H9 (cell line): ENCODE results near the gene ZDHHC11. TPM values are rescaled to one million over a fixed set of nuclear protein-coding genes. Genes with fewer than 3 reads are reported as not detected.
"Not testable (repeated sequence)": the region's sequence is repeated elsewhere in the genome, so short reads cannot be mapped to it uniquely, and the experiment has no call there.

ENCODE experiments used
- DNase-seq: peaks from one replicate; pipeline ENCODE4 v3.0.0-alpha.2; 2017
- H2AFZ ChIP-seq: one replicate; pipeline ENCODE4 v1.6.1; 2013; ENCODE audit warnings: mild to moderate bottlenecking, low read length, control low read depth, moderate library complexity
- H2AK5ac ChIP-seq: 2 replicates; pipeline ENCODE4 v1.6.1; 2013; ENCODE audit warnings: low read length, control low read depth, mixed read lengths; ENCODE audit not compliant: insufficient read length
- H2BK120ac ChIP-seq: one replicate; pipeline ENCODE4 v1.6.1; 2013; ENCODE audit warnings: low read depth, mild to moderate bottlenecking, low read length, control low read depth, inconsistent platforms; ENCODE audit not compliant: poor library complexity, severe bottlenecking
- H2BK12ac ChIP-seq: 2 replicates; pipeline ENCODE4 v1.6.1; 2013; ENCODE audit warnings: low read length, control low read depth, mixed read lengths, low read depth; ENCODE audit not compliant: insufficient read length
- H2BK15ac ChIP-seq: 2 replicates; pipeline ENCODE4 v1.6.1; 2013; ENCODE audit warnings: low read depth, low read length, control low read depth
- H2BK20ac ChIP-seq: one replicate; pipeline ENCODE4 v1.6.1; 2013; ENCODE audit warnings: low read depth, mild to moderate bottlenecking, low read length, control low read depth, inconsistent platforms; ENCODE audit not compliant: poor library complexity, severe bottlenecking
- H2BK5ac ChIP-seq: 2 replicates; pipeline ENCODE4 v1.6.1; 2013; ENCODE audit warnings: low read length, control low read depth, mixed read lengths; ENCODE audit not compliant: insufficient read length
- H3K14ac ChIP-seq: 2 replicates; pipeline ENCODE4 v1.6.1; 2013; ENCODE audit warnings: low read length, control low read depth; ENCODE audit not compliant: insufficient read depth
- H3K18ac ChIP-seq: 2 replicates; pipeline ENCODE4 v1.6.1; 2013; ENCODE audit warnings: low read depth, mild to moderate bottlenecking, mixed read lengths, low read length, control low read depth; ENCODE audit not compliant: insufficient read length
- H3K23ac ChIP-seq: 2 replicates; pipeline ENCODE4 v1.6.1; 2013; ENCODE audit warnings: low read length, control low read depth, mixed read lengths, low read depth; ENCODE audit not compliant: insufficient read length
- H3K23me2 ChIP-seq: 2 replicates; pipeline ENCODE4 v1.6.1; 2013; ENCODE audit warnings: low read depth, mild to moderate bottlenecking, mixed read lengths, low read length, control low read depth; ENCODE audit not compliant: insufficient read length, poor library complexity, severe bottlenecking
- H3K27ac ChIP-seq: 2 replicates; pipeline ENCODE4 v1.5.1; 2013; ENCODE audit warnings: low read length, control low read depth, mixed read lengths, low read depth; ENCODE audit not compliant: insufficient read length
- H3K27me3 ChIP-seq: 2 replicates; pipeline ENCODE4 v1.6.1; 2013; ENCODE audit warnings: low read length, control low read depth, inconsistent platforms; ENCODE audit not compliant: insufficient read depth
- H3K4ac ChIP-seq: 2 replicates; pipeline ENCODE4 v1.6.1; 2013; ENCODE audit warnings: low read depth, mild to moderate bottlenecking, control low read depth, inconsistent platforms, low read length, moderate library complexity
- H3K4me1 ChIP-seq: 2 replicates; pipeline ENCODE4 v1.6.1; 2013; ENCODE audit warnings: low read length, control low read depth, inconsistent platforms; ENCODE audit not compliant: insufficient read depth
- H3K4me2 ChIP-seq: 2 replicates; pipeline ENCODE4 v1.6.1; 2013; ENCODE audit warnings: low read length, control low read depth, mixed read lengths; ENCODE audit not compliant: insufficient read length, insufficient read depth
- H3K56ac ChIP-seq: 2 replicates; pipeline ENCODE4 v1.6.1; 2013; ENCODE audit warnings: low read depth, mild to moderate bottlenecking, mixed read lengths, low read length, control low read depth; ENCODE audit not compliant: insufficient read length
- H3K79me1 ChIP-seq: 2 replicates; pipeline ENCODE4 v1.6.1; 2013; ENCODE audit warnings: low read depth, mild to moderate bottlenecking, moderate library complexity, low read length, control low read depth, inconsistent platforms; ENCODE audit not compliant: insufficient read depth, poor library complexity, severe bottlenecking
- H3K79me2 ChIP-seq: 2 replicates; pipeline ENCODE4 v1.6.1; 2013; ENCODE audit warnings: low read length, control low read depth, inconsistent platforms; ENCODE audit not compliant: insufficient read depth
- H3K9ac ChIP-seq: 2 replicates; pipeline ENCODE4 v1.6.1; 2013; ENCODE audit warnings: low read length, control low read depth, mixed read lengths; ENCODE audit not compliant: insufficient read length; ENCODE audit errors: extremely low read depth
- H3K9me3 ChIP-seq: one replicate; pipeline ENCODE4 v1.6.1; 2013; ENCODE audit warnings: low read depth, low read length, inconsistent platforms; ENCODE audit not compliant: control insufficient read depth
- H3T11ph ChIP-seq: one replicate; pipeline ENCODE4 v1.6.1; 2013; ENCODE audit warnings: mild to moderate bottlenecking, low read length, control low read depth, inconsistent platforms
- H4K20me1 ChIP-seq: one replicate; pipeline ENCODE4 v1.6.1; 2013; ENCODE audit not compliant: control insufficient read depth, insufficient read length, insufficient read depth
- H4K5ac ChIP-seq: 2 replicates; pipeline ENCODE4 v1.6.1; 2013; ENCODE audit warnings: low read depth, mild to moderate bottlenecking, mixed read lengths, low read length, control low read depth; ENCODE audit not compliant: insufficient read length
- H4K8ac ChIP-seq: replicated peaks from 2 replicates; pipeline ENCODE4 v1.6.1; 2013; ENCODE audit warnings: low read length, control low read depth, mixed read lengths, low read depth; ENCODE audit not compliant: insufficient read length
- H4K91ac ChIP-seq: 2 replicates; pipeline ENCODE4 v1.6.1; 2013; ENCODE audit warnings: low read depth, mild to moderate bottlenecking, moderate library complexity, mixed read lengths, low read length, control low read depth; ENCODE audit not compliant: insufficient read length
- H3K27ac Mint-ChIP-seq, 3 experiments: 2 replicates in 2 of 3; 3 replicates in 1 of 3; pipeline ENCODE4 v1.8.0; 2020 to 2021; ENCODE audit warnings: mixed read lengths in 3 of 3, mild to moderate bottlenecking in 1 of 3, moderate library complexity in 1 of 3
- H3K27me3 Mint-ChIP-seq: 2 replicates; pipeline ENCODE4 v1.8.0; 2021; ENCODE audit warnings: low read depth, mild to moderate bottlenecking, moderate library complexity, mixed read lengths
- H3K36me3 Mint-ChIP-seq, 3 experiments: 2 replicates in 2 of 3; 3 replicates in 1 of 3; pipeline ENCODE4 v1.8.0; 2020 to 2021; ENCODE audit warnings: low read depth in 3 of 3, mixed read lengths in 3 of 3; ENCODE audit not compliant: insufficient read depth in 1 of 3
- H3K4me1 Mint-ChIP-seq, 2 experiments: 2 replicates each; pipeline ENCODE4 v1.8.0; 2020; ENCODE audit warnings: mixed read lengths in 2 of 2
- H3K4me3 Mint-ChIP-seq, 2 experiments: 2 replicates in 1 of 2; 3 replicates in 1 of 2; pipeline ENCODE4 v1.8.0; 2020 to 2021; ENCODE audit warnings: mild to moderate bottlenecking in 2 of 2, mixed read lengths in 2 of 2, moderate library complexity in 1 of 2
- H3K9me3 Mint-ChIP-seq, 2 experiments: 2 replicates in 1 of 2; 3 replicates in 1 of 2; pipeline ENCODE4 v1.8.0; 2020; ENCODE audit warnings: mild to moderate bottlenecking in 2 of 2, mixed read lengths in 2 of 2, moderate library complexity in 1 of 2
- WGBS: extraction: QIAGEN DNeasy Blood & Tissue Kit; methylation state at CpG from one replicate; pipeline ENCODE4 v1.1.7; 2013; ENCODE audit warnings: missing lambda C conversion rate, low lambda C conversion rate, mixed read lengths; ENCODE audit not compliant: insufficient read length; ENCODE audit errors: extremely low coverage; 5-methylcytosine and 5-hydroxymethylcytosine counted together
- total RNA-seq: library from RNA; stranded (reverse); gene quantifications from 2 replicates; pipeline ENCODE4 v1.2.1, GENCODE V29; 2021

Gene ZDHHC11
- total RNA-seq, 1 experiment from 2014 or later, result 37.6 TPM

DNA sequence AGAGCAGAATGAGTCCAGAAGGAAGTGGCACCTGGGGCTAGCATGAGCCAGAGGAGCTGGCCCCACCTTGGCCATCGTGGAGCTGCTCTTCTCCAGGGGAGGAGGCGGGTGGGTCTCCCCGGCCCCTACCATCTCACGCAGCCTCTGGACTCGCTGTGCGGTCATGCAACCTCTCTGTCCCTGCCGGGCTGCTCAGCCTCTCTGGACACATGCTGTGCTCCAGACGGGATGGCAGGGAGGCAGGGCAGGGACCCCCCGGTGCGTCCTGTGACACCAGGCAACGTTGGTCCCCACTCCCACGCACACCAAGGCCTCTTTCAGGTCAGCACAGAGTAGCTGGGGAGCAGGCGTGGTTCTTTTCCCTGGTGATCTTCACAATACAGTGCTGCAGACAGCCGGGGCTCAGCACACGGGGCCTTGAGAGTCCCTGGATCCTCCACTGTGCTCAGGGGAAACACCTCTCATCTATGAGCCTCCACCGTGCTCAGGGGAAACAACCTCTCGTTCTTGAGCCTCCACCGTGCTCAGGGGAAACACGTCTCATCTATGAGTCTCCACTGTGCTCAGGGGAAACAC, 97.1 kb downstream of the ZDHHC11 start:
- not testable (repeated sequence) for H3K36me3 Mint-ChIP-seq, H3K27me3 Mint-ChIP-seq, DNase-seq, H3K56ac ChIP-seq, H3K4me1 ChIP-seq, H3K27ac ChIP-seq, H3K9me3 ChIP-seq, H4K8ac ChIP-seq, H4K5ac ChIP-seq, H2BK20ac ChIP-seq, H3K18ac ChIP-seq, H2BK15ac ChIP-seq, H3K9ac ChIP-seq, H2BK12ac ChIP-seq, H2BK120ac ChIP-seq, H2AFZ ChIP-seq, H3K27me3 ChIP-seq, H3K4me3 Mint-ChIP-seq, H3K79me1 ChIP-seq, H2AK5ac ChIP-seq, H3K4me1 Mint-ChIP-seq, H3K27ac Mint-ChIP-seq, H3K23me2 ChIP-seq, H3K4me2 ChIP-seq, H3T11ph ChIP-seq, H4K20me1 ChIP-seq, H4K91ac ChIP-seq, H3K79me2 ChIP-seq, H3K9me3 Mint-ChIP-seq, H2BK5ac ChIP-seq, H3K4ac ChIP-seq, H3K23ac ChIP-seq
- H3K14ac ChIP-seq, result peak overlapping the region; percentile 44; the same call in 1 of the 2 replicates
- WGBS, result no CpG with 5 or more reads among the region's 19 CpGs

DNA sequence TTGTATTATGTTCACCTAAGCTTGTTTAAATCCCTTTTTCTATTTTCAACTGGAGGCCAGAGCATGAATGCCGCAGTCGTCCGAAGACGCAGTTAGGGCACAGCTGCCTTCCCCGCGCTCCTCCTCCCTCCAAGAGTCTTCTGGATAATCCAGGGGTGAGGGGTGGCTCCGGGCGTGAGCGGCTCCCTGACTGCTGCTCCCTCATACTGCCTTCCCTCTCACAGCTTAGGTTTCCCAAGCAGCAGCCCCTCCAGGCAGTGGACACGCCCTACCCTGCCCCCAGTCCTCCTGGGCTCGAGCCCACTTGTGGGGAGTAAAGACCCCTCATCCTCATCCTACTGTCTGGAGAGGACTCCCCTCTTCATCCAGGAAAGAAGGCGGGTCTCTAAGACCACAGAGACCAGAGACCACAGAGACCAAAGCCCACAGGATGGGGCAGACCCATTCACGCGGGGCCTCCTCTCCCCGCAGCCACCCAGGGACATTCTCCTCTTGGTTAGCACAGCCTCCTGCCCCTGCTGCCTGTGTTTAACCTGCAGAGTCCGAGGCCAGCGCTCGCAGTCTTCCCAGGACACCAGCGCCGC, 98.2 kb downstream of the ZDHHC11 start:
- H2BK20ac ChIP-seq, H3K4me1 Mint-ChIP-seq, H3K4ac ChIP-seq, H4K20me1 ChIP-seq, H2AK5ac ChIP-seq, H3K4me3 Mint-ChIP-seq, H3K4me1 ChIP-seq, H3K27me3 Mint-ChIP-seq, H3K79me1 ChIP-seq, H3K23me2 ChIP-seq, H3T11ph ChIP-seq, H4K5ac ChIP-seq, H2BK120ac ChIP-seq, H3K14ac ChIP-seq, H2BK12ac ChIP-seq, H3K4me2 ChIP-seq, H3K9ac ChIP-seq, H3K18ac ChIP-seq, H2AFZ ChIP-seq, H3K79me2 ChIP-seq, H3K27ac ChIP-seq, H3K27me3 ChIP-seq, H2BK5ac ChIP-seq, H2BK15ac ChIP-seq, H3K27ac Mint-ChIP-seq, H3K9me3 Mint-ChIP-seq, H3K9me3 ChIP-seq, H3K36me3 Mint-ChIP-seq, H3K56ac ChIP-seq, H4K8ac ChIP-seq, H3K23ac ChIP-seq, H4K91ac ChIP-seq: not testable (repeated sequence)
- no CpG with 5 or more reads among the region's 20 CpGs for WGBS
- DNase-seq, result peak; percentile 8
